GM23338 (cell line): ENCODE results near the gene SYNDIG1L. TPM values are rescaled to one million over a fixed set of nuclear protein-coding genes. Genes with fewer than 3 reads are reported as not detected.

Source experiments
- ATAC-seq: fragments of 200-7000 bp; cut with Tn5 transposase; 3 replicates; pipeline ENCODE4 v1.9.1; 2020
- DNase-seq: peaks from one replicate; pipeline ENCODE4 v3.0.0-alpha.2; 2015; ENCODE audit warnings: low spot score
- H2AFZ ChIP-seq: fragments of 200-600 bp; sonication (generic); 2 replicates; pipeline ENCODE4 v1.8.0; 2016; ENCODE audit warnings: antibody characterized with exemption, mild to moderate bottlenecking, moderate library complexity
- H3F3A ChIP-seq: fragments of 200-600 bp; sonication (generic); replicated peaks from 2 replicates; pipeline ENCODE4 v1.8.0; 2017; ENCODE audit warnings: antibody characterized with exemption, mixed run types, low read depth
- H3K27ac ChIP-seq: fragments of 200-600 bp; sonication (generic); 2 replicates; pipeline ENCODE4 v1.6.1; 2016; ENCODE audit warnings: low read depth
- H3K27me3 ChIP-seq: fragments of 200-600 bp; sonication (generic); 2 replicates; pipeline ENCODE4 v1.8.0; 2016; ENCODE audit warnings: mild to moderate bottlenecking, mixed run types, moderate library complexity; ENCODE audit not compliant: insufficient read depth
- H3K36me3 ChIP-seq: fragments of 200-600 bp; sonication (generic); 2 replicates; pipeline ENCODE4 v1.8.0; 2016; ENCODE audit warnings: mild to moderate bottlenecking; ENCODE audit not compliant: insufficient read depth
- H3K4me1 ChIP-seq: fragments of 200-600 bp; sonication (generic); 2 replicates; pipeline ENCODE4 v1.8.0; 2016; ENCODE audit warnings: mild to moderate bottlenecking, moderate library complexity; ENCODE audit not compliant: insufficient read depth
- H3K4me2 ChIP-seq: fragments of 200-600 bp; sonication (generic); 2 replicates; pipeline ENCODE4 v1.7.1; 2017; ENCODE audit warnings: mixed run types
- H3K4me3 ChIP-seq: fragments of 200-600 bp; sonication (generic); 2 replicates; pipeline ENCODE4 v1.6.1; 2016; ENCODE audit warnings: mixed run types
- H3K79me2 ChIP-seq: fragments of 200-600 bp; sonication (generic); replicated peaks from 2 replicates; pipeline ENCODE4 v1.8.0; 2017; ENCODE audit warnings: mild to moderate bottlenecking; ENCODE audit not compliant: insufficient read depth
- H3K9me2 ChIP-seq: fragments of 200-600 bp; sonication (generic); 2 replicates; pipeline ENCODE4 v1.8.0; 2017; ENCODE audit not compliant: insufficient read depth
- H4K20me1 ChIP-seq: fragments of 200-600 bp; sonication (generic); replicated peaks from 2 replicates; pipeline ENCODE4 v1.8.0; 2017; ENCODE audit warnings: mild to moderate bottlenecking; ENCODE audit not compliant: insufficient read depth
- H3K27ac Mint-ChIP-seq: 2 replicates; pipeline ENCODE4 v1.8.0; 2020; ENCODE audit warnings: inconsistent platforms, mild to moderate bottlenecking, moderate library complexity, mixed read lengths
- H3K27me3 Mint-ChIP-seq: 3 replicates; pipeline ENCODE4 v1.8.0; 2022; ENCODE audit warnings: low read depth, mild to moderate bottlenecking, moderate library complexity, mixed read lengths, inconsistent platforms; ENCODE audit not compliant: insufficient read depth, poor library complexity
- H3K36me3 Mint-ChIP-seq: 3 replicates; pipeline ENCODE4 v1.8.0; 2021; ENCODE audit warnings: low read depth, mild to moderate bottlenecking, inconsistent platforms, moderate library complexity, mixed read lengths
- H3K4me1 Mint-ChIP-seq: 3 replicates; pipeline ENCODE4 v1.8.0; 2020; ENCODE audit warnings: mild to moderate bottlenecking, inconsistent platforms, mixed read lengths
- H3K4me3 Mint-ChIP-seq: 3 replicates; pipeline ENCODE4 v1.8.0; 2021; ENCODE audit warnings: moderate library complexity, mild to moderate bottlenecking, inconsistent platforms, mixed read lengths
- H3K9me3 Mint-ChIP-seq: 3 replicates; pipeline ENCODE4 v1.8.0; 2020; ENCODE audit warnings: moderate library complexity, mild to moderate bottlenecking, inconsistent platforms, mixed read lengths
- NANOG ChIP-seq: IDR thresholded peaks from 2 replicates; pipeline ENCODE4 v1.6.1; 2016; ENCODE audit warnings: antibody characterized with exemption, borderline replicate concordance
- POLR2AphosphoS5 ChIP-seq: IDR thresholded peaks from 2 replicates; pipeline ENCODE4 v1.6.1; 2016; ENCODE audit warnings: antibody characterized with exemption, low read depth
- ZNF114 ChIP-seq: fragments of 250-450 bp; sonication (Bioruptor Pico); IDR thresholded peaks from 2 replicates; pipeline ENCODE4 v1.5.0; 2020; ENCODE audit warnings: mild to moderate bottlenecking, moderate library complexity
- ZNF331 ChIP-seq: fragments of 250-450 bp; sonication (Bioruptor Pico); IDR thresholded peaks from 2 replicates; pipeline ENCODE4 v1.5.0; 2020; ENCODE audit warnings: low read depth, mild to moderate bottlenecking, moderate library complexity
- ZNF462 ChIP-seq: fragments of 250-450 bp; sonication (Bioruptor Pico); IDR thresholded peaks from 2 replicates; pipeline ENCODE4 v1.5.0; 2020; ENCODE audit warnings: mild to moderate bottlenecking, moderate library complexity
- polyA plus RNA-seq: library from polyadenylated mRNA; unstranded; fragments of >200 nt; fragmentation: Nextera tagmentation; extraction: Ambion mirVana; gene quantifications from 2 replicates; pipeline ENCODE4 v1.2.1, GENCODE V29; 2016
- total RNA-seq: library from RNA; depleted of rRNA; stranded (reverse); fragments of >200 nt; shearing (Covaris generic); gene quantifications from 2 replicates; pipeline ENCODE4 v1.2.3, GENCODE V29; 2014
- TF ChIP-seq, protein P1 (sequence below): IDR thresholded peaks from 2 replicates; pipeline ENCODE4 v1.6.1; 2016; ENCODE audit warnings: antibody characterized with exemption
- TF ChIP-seq, protein P2 (sequence below): IDR thresholded peaks from one replicate; pipeline ENCODE4 v1.6.1; 2018; ENCODE audit warnings: antibody characterized with exemption; ENCODE audit not compliant: unreplicated experiment

SYNDIG1L gene
- total and polyA plus RNA-seq, 2 experiments from 2014 or later: 0.65 to 2.1 TPM

DNA sequence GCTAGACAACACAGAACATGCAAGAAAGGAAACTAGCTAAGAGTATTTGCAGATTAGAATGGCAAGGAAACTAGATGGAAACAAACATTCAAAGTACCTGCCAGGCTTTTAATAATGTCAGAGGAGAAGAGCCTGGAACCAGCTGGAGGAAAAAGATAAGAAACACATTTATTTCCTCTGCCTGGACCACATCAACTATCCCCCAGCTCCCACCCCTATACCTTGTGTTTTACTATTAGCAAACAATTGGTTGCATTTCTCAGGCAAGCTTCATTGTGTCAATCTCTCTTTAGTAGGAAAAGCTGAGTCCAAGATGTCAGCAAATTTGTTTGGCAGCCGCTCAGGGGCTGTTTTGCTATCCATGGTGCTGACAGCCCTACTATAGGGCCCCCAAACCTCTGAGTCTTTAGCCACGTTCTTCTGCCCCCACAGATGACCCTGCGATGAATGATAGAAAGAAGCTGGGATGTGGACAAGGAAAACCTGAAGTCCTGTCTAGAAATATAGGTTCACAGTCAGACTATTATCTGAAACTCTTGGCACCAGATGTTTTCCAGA lies 11.6 kb upstream of the SYNDIG1L start:
- Mint-ChIP-seq H3K27ac (no peak overlapping the region), H3K36me3 (no peaks in the 10 kb centered on the region), H3K27me3 (peaks cover 3% of the 10 kb centered on the region), H3K4me3 (no peak overlapping the region), H3K4me1 (peaks cover 30% of the 10 kb centered on the region), H3K9me3 (no peaks in the 10 kb centered on the region)
- DNase-seq (peak; percentile 69), ATAC-seq (peak; percentile 87)
- peak overlapping the region; percentile 11; the same call in 1 of the 2 replicates for H3K4me2 ChIP-seq
- H3K36me3 ChIP-seq: no peaks in the 10 kb centered on the region
- peaks cover 2% of the 10 kb centered on the region; the same call in 1 of the 2 replicates for H3F3A ChIP-seq
- no peak overlapping the region for H3K4me3 ChIP-seq
- TF ChIP-seq ZNF114 (CRISPR knock-in tag) (no peak), POLR2AphosphoS5 (no peak), ZNF462 (CRISPR knock-in tag) (no peak), NANOG (no peak), ZNF331 (CRISPR knock-in tag) (no peak)
- TF ChIP-seq, protein P1, sequence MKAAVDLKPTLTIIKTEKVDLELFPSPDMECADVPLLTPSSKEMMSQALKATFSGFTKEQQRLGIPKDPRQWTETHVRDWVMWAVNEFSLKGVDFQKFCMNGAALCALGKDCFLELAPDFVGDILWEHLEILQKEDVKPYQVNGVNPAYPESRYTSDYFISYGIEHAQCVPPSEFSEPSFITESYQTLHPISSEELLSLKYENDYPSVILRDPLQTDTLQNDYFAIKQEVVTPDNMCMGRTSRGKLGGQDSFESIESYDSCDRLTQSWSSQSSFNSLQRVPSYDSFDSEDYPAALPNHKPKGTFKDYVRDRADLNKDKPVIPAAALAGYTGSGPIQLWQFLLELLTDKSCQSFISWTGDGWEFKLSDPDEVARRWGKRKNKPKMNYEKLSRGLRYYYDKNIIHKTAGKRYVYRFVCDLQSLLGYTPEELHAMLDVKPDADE: no peak
- TF ChIP-seq, protein P2, sequence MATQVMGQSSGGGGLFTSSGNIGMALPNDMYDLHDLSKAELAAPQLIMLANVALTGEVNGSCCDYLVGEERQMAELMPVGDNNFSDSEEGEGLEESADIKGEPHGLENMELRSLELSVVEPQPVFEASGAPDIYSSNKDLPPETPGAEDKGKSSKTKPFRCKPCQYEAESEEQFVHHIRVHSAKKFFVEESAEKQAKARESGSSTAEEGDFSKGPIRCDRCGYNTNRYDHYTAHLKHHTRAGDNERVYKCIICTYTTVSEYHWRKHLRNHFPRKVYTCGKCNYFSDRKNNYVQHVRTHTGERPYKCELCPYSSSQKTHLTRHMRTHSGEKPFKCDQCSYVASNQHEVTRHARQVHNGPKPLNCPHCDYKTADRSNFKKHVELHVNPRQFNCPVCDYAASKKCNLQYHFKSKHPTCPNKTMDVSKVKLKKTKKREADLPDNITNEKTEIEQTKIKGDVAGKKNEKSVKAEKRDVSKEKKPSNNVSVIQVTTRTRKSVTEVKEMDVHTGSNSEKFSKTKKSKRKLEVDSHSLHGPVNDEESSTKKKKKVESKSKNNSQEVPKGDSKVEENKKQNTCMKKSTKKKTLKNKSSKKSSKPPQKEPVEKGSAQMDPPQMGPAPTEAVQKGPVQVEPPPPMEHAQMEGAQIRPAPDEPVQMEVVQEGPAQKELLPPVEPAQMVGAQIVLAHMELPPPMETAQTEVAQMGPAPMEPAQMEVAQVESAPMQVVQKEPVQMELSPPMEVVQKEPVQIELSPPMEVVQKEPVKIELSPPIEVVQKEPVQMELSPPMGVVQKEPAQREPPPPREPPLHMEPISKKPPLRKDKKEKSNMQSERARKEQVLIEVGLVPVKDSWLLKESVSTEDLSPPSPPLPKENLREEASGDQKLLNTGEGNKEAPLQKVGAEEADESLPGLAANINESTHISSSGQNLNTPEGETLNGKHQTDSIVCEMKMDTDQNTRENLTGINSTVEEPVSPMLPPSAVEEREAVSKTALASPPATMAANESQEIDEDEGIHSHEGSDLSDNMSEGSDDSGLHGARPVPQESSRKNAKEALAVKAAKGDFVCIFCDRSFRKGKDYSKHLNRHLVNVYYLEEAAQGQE: peak; percentile 95
- H4K20me1 ChIP-seq: no peaks in the 10 kb centered on the region
- peaks cover 14% of the 10 kb centered on the region for H3K4me1 ChIP-seq
- no peaks in the 10 kb centered on the region for H3K27me3 ChIP-seq
- no peaks in the 10 kb centered on the region for H3K9me2 ChIP-seq
- H3K79me2 ChIP-seq: no peaks in the 10 kb centered on the region
- peak overlapping the region; percentile 46; the same call in 1 of the 2 replicates for H3K27ac ChIP-seq
- no peak overlapping the region for H2AFZ ChIP-seq
